ENCODE data around the gene NTSR1. TPM values are rescaled to one million over a fixed set of nuclear protein-coding genes. Genes with fewer than 3 reads are reported as not detected.

Gene NTSR1
- total and polyA plus RNA-seq, 2 of the 13 experiments (the other 11 are each of a cell fraction or from before 2014, with no cell fraction given), result 0.09 to 0.12 TPM

DNA sequence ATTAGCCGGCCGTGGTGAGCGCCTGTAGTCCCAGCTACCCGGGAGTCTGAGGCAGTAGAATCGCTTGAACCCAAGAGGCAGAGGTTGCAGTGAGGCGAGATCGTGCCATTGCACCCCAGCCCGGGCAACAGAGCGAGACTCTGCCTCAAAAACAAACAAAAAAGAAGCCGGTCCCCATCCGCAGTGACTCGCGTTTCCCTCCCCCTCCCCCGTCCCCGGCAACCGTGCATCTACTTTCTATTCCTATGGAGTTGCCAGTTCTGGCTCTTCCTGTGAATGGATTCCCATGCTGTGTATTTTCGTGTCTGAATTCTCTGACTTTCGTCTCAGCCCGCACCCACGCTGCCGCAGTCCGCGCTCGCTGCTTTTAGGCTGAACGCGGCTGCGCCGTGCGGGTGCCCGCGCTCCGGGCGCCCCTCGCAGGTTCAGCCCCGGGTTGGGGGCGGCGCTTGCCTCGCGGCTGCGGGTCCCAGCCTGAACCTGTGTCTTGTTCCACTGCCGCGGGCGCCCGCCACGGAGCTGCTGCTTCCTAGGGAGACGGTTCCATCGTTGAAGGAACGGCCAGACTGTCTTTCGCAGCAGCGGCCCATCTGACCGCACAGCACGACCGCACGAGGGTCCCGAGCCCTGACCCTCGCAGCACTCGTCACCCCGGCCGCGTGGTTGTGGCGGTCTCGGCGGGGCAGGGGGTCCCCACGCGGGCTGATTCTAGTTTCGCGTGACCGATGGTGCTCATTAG, 86.6 kb downstream of the NTSR1 start (continued):
- no peak; the same call in 1 of the 2 replicates for TF ChIP-seq NCOR1 (IDR thresholded peaks at IDR 0.05; ENCODE audit: borderline replicate concordance, low read length)
- no peak for TF ChIP-seq ZNF101 (CRISPR knock-in tag; IDR thresholded peaks at IDR 0.05; ENCODE audit: borderline replicate concordance, low read depth)
- TF ChIP-seq ZNF274 (CRISPR knock-in tag; IDR thresholded peaks at IDR 0.05), result peak; percentile 91
- no peak; the same call in 1 of the 2 replicates for TF ChIP-seq AHR (CRISPR knock-in tag; IDR thresholded peaks at IDR 0.05)
- TF ChIP-seq MYPOP (CRISPR knock-in tag; IDR thresholded peaks at IDR 0.05), result peak; percentile 82
- TF ChIP-seq, protein P1, sequence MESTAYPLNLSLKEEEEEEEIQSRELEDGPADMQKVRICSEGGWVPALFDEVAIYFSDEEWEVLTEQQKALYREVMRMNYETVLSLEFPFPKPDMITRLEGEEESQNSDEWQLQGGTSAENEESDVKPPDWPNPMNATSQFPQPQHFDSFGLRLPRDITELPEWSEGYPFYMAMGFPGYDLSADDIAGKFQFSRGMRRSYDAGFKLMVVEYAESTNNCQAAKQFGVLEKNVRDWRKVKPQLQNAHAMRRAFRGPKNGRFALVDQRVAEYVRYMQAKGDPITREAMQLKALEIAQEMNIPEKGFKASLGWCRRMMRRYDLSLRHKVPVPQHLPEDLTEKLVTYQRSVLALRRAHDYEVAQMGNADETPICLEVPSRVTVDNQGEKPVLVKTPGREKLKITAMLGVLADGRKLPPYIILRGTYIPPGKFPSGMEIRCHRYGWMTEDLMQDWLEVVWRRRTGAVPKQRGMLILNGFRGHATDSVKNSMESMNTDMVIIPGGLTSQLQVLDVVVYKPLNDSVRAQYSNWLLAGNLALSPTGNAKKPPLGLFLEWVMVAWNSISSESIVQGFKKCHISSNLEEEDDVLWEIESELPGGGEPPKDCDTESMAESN (CRISPR knock-in tag; conservative IDR thresholded peaks at IDR 0.05), result peak; percentile 91
- no peak for TF ChIP-seq ZNF44 (CRISPR knock-in tag; IDR thresholded peaks at IDR 0.05)
- peak; percentile 85; the same call in 1 of the 2 replicates for TF ChIP-seq SNAPC5 (CRISPR knock-in tag; IDR thresholded peaks at IDR 0.05; ENCODE audit: borderline replicate concordance)
- no peak for TF ChIP-seq CENPX (CRISPR knock-in tag; IDR thresholded peaks at IDR 0.05)
- TF ChIP-seq, protein P2, sequence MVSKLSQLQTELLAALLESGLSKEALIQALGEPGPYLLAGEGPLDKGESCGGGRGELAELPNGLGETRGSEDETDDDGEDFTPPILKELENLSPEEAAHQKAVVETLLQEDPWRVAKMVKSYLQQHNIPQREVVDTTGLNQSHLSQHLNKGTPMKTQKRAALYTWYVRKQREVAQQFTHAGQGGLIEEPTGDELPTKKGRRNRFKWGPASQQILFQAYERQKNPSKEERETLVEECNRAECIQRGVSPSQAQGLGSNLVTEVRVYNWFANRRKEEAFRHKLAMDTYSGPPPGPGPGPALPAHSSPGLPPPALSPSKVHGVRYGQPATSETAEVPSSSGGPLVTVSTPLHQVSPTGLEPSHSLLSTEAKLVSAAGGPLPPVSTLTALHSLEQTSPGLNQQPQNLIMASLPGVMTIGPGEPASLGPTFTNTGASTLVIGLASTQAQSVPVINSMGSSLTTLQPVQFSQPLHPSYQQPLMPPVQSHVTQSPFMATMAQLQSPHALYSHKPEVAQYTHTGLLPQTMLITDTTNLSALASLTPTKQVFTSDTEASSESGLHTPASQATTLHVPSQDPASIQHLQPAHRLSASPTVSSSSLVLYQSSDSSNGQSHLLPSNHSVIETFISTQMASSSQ (IDR thresholded peaks at IDR 0.05; ENCODE audit: low read depth), result no peak
- TF ChIP-seq, protein P2 (CRISPR knock-in tag; IDR thresholded peaks at IDR 0.05; ENCODE audit: borderline replicate concordance), result peak; percentile 29; the same call in 1 of the 2 replicates
- no peak for TF ChIP-seq LCORL (IDR thresholded peaks at IDR 0.05)
- peak; percentile 50; the same call in 1 of the 2 replicates for TF ChIP-seq LCORL (CRISPR knock-in tag; IDR thresholded peaks at IDR 0.05)
- TF ChIP-seq ZKSCAN5 (CRISPR knock-in tag; IDR thresholded peaks at IDR 0.05), result no peak
- peak; percentile 74; the same call in 1 of the 2 replicates for TF ChIP-seq ZMAT3 (CRISPR knock-in tag; conservative IDR thresholded peaks at IDR 0.05)
- TF ChIP-seq ZFP1 (CRISPR knock-in tag; IDR thresholded peaks at IDR 0.05), result no peak
- peak; percentile 89 for TF ChIP-seq ZSCAN31 (CRISPR knock-in tag; IDR thresholded peaks at IDR 0.05; ENCODE audit: low read depth)
- TF ChIP-seq ZNF234 (CRISPR knock-in tag; conservative IDR thresholded peaks at IDR 0.05), result no peak; the same call in 1 of the 2 replicates
- no peak for TF ChIP-seq PBX2 (CRISPR knock-in tag; IDR thresholded peaks at IDR 0.05)
- TF ChIP-seq SALL1 (CRISPR knock-in tag; IDR thresholded peaks at IDR 0.05), result 0 out of 2 replicates have a peak, but pooled peaks have one; percentile 58
- TF ChIP-seq NFRKB (IDR thresholded peaks at IDR 0.05), result no peak
- 0 out of 2 replicates have a peak, but pooled peaks have one; percentile 36 for TF ChIP-seq KLF9 (CRISPR knock-in tag; IDR thresholded peaks at IDR 0.05; ENCODE audit: low read depth)
